B cell (primary cell): ENCODE data around the gene ZP1.

Source experiments
- EZH2 ChIP-seq: IDR thresholded peaks from 2 replicates; pipeline ENCODE4 v1.6.1; 2012; ENCODE audit warnings: borderline replicate concordance, low read depth, mild to moderate bottlenecking, moderate library complexity, low read length; ENCODE audit not compliant: insufficient read depth, poor library complexity, severe bottlenecking
- TF ChIP-seq, protein P1 (sequence below): fragments of 200-600 bp; IDR thresholded peaks from one replicate; pipeline ENCODE4 v1.8.0; 2022; ENCODE audit warnings: antibody characterized with exemption, mild to moderate bottlenecking

DNA sequence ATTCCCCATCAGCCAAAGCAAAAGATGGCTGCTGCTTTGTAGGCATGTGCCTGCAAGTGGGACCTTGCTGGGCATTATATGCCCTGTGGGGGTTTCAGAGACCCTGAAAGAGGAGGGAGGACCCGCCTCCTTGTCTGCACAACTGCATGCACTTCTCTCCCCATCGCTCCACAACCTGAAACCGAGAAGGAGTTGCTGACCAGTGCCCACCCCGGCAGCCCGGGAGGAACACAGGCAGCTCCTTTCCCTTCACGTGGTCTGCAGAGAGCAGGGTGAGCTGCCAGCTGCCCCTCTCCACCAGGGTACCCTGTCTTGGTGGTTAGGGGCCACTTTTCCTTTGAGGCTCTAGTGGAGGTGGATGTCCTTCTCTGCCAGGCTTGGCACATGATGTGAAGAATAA is 55.6 kb downstream of the ZP1 start:
- TF ChIP-seq, protein P1, sequence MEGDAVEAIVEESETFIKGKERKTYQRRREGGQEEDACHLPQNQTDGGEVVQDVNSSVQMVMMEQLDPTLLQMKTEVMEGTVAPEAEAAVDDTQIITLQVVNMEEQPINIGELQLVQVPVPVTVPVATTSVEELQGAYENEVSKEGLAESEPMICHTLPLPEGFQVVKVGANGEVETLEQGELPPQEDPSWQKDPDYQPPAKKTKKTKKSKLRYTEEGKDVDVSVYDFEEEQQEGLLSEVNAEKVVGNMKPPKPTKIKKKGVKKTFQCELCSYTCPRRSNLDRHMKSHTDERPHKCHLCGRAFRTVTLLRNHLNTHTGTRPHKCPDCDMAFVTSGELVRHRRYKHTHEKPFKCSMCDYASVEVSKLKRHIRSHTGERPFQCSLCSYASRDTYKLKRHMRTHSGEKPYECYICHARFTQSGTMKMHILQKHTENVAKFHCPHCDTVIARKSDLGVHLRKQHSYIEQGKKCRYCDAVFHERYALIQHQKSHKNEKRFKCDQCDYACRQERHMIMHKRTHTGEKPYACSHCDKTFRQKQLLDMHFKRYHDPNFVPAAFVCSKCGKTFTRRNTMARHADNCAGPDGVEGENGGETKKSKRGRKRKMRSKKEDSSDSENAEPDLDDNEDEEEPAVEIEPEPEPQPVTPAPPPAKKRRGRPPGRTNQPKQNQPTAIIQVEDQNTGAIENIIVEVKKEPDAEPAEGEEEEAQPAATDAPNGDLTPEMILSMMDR: no peak
- TF ChIP-seq EZH2: no peak
